Measurements from ENCODE around the gene NAB1.

DNA sequence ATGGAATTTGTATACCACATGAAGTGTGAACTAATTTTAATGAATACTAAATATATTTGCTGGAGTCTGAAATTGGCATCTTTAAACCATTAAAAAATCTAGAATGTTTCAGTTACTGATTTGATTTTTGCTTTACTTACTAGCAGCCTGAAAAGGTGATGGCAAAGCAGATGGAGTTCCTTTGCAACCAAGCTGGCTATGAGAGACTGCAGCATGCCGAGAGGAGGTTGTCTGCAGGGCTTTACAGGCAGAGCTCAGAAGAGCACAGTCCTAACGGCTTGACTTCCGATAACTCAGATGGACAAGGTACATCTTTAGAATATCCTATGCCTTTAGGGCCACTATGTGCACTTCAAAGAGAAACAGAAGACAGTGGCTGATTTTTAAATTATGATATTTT lies 36.5 kb downstream of the NAB1 start:
- TF ChIP-seq, protein P1, sequence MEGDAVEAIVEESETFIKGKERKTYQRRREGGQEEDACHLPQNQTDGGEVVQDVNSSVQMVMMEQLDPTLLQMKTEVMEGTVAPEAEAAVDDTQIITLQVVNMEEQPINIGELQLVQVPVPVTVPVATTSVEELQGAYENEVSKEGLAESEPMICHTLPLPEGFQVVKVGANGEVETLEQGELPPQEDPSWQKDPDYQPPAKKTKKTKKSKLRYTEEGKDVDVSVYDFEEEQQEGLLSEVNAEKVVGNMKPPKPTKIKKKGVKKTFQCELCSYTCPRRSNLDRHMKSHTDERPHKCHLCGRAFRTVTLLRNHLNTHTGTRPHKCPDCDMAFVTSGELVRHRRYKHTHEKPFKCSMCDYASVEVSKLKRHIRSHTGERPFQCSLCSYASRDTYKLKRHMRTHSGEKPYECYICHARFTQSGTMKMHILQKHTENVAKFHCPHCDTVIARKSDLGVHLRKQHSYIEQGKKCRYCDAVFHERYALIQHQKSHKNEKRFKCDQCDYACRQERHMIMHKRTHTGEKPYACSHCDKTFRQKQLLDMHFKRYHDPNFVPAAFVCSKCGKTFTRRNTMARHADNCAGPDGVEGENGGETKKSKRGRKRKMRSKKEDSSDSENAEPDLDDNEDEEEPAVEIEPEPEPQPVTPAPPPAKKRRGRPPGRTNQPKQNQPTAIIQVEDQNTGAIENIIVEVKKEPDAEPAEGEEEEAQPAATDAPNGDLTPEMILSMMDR (conservative IDR thresholded peaks at IDR 0.05) = no peak
- TF ChIP-seq EZH2 (IDR thresholded peaks at IDR 0.05; ENCODE audit: low read depth) = no peak

Data from PC-9 (cell line).